Measurements from ENCODE around the gene PIEZO2.

The PIEZO2 gene

DNA sequence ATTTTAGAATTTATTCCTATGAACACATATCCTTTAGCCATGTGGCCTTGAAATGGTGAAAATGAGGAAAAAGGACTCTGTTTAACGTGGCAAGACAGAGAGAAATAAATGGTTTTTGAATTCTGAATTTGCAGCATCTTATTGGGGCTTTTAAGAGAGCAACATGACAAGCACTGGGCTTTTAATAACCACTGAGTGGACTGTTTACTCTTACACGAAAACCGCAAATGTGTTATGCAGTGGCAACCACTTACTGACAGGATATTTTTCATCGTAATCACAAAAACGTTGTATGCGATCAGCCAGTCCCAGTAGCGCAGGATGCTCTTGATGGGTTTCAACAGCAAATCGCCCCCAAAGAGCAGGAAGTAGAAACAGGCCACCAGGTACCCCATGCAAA, 397.0 kb downstream of the PIEZO2 start:
- no peak for TF ChIP-seq Cebpa-rat (IDR thresholded peaks at IDR 0.05)
- H3K4me1 ChIP-seq = no peaks in the 10 kb centered on the region
- no peaks in the 10 kb centered on the region for H4K20me1 ChIP-seq

DNA sequence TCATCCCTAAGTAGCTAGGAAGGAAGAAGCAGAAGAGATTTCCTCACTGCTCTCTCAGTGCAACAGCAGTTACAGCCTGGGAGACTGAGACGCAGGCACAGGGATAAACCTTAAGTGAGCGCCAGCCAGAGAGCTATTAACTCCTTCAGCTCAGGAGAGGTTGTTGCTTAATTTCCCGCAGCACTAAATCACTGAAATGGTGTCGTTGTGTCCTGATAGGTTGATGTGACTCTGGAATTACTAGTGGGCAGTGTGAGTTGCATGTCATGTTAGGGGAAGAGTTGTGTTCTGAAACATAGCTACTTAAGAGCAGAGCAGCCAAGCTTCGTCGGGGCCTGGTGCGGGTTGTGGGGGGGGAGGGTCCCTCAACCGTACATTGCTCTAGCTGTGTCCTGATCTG, 397.7 kb downstream of the PIEZO2 start:
- Histone ChIP-seq H3K36me3 (no peaks in the 10 kb centered on the region), H4K20me1 (no peaks in the 10 kb centered on the region), H3K27me3 (no peaks in the 10 kb centered on the region), H3K9ac (no peak overlapping the region), H3K9me3 (replicated peaks in 1 of 11) (no peaks in the 10 kb centered on the region), H3K4me2 (no peak overlapping the region), H3K27ac (no peak overlapping the region), H3K4me1 (no peaks in the 10 kb centered on the region), H3K4me3 (no peak overlapping the region)
- TF ChIP-seq Cebpa-rat (IDR thresholded peaks at IDR 0.05) = no peak

More for the DNA sequence above, 397.0 kb downstream of the PIEZO2 start:
- Histone ChIP-seq H3K4me2 (no peak overlapping the region), H3K9ac (no peak overlapping the region), H3K27ac (no peak overlapping the region), H3K9me3 (replicated peaks in 1 of 11) (no peaks in the 10 kb centered on the region), H3K27me3 (no peaks in the 10 kb centered on the region), H3K4me3 (no peak overlapping the region), H3K36me3 (no peaks in the 10 kb centered on the region)

DNA sequence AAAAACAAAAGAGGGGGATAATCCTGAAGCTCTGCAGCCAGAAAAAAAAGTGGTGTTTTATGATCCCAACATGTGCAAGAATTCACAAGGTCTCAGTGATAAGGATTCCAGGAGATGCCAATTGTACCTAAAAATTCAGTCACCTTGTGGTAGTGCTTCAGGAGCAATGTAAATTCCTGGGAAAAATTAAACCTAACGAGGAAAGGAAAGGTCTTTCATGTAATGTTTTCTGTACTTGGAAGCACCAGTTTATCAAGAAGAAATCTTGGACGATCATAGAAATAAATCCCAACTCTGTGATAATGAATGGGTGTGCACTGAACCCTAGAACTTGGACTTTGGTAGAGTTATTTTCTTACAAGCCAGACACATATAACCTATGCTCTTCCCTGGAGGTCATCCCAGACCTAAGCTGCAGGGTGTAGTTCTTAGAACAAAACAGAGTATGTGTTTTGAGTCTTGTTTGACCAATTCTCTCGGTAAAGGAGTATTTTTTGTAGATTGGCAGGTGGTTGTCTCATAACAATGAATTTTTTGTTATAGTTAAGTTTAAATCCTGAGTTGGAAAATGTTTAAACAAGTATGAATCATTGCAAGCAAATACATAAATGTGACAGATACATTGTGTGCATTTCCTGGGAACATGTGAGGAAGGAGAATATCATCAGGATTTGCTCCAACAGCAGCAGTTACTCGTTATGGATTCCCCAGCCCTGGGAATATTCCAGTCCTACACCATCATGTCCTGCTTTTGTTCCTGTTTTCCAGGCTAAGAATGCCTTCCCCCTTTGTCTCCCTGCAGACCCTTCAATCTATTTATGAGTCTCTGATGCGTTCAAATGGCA, 399.0 kb downstream of the PIEZO2 start:
- Histone ChIP-seq H3K9me3 (replicated peaks in 1 of 11) (no peaks in the 10 kb centered on the region), H3K27ac (no peak overlapping the region), H3K36me3 (no peaks in the 10 kb centered on the region), H3K27me3 (no peaks in the 10 kb centered on the region), H4K20me1 (no peaks in the 10 kb centered on the region), H3K4me3 (no peak overlapping the region), H3K9ac (no peak overlapping the region), H3K4me1 (no peaks in the 10 kb centered on the region), H3K4me2 (no peak overlapping the region)
- TF ChIP-seq Cebpa-rat (IDR thresholded peaks at IDR 0.05) = no peak

DNA sequence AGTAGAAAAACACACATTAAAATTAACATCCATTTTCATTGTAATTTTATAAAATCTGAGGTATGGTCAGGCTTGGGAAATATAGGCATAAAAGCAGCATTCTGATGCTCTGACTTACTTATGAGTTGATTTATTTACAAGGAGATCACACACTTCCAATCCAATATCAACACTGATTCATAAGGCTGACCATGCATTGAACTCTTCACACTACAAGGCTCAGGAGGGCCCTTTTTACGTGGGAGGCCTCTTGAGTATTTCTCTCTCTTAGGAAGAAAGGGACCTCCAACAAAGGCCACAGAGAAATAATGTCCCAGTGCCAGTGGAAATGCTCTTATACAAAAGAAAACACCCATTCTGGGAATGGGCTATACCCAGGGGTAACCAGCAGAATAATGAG, 400.7 kb downstream of the PIEZO2 start:
- H3K27me3 ChIP-seq = no peaks in the 10 kb centered on the region
- no peak for TF ChIP-seq Cebpa-rat (IDR thresholded peaks at IDR 0.05)
- no peaks in the 10 kb centered on the region for H3K9me3 ChIP-seq (replicated peaks in 1 of 11)
- no peaks in the 10 kb centered on the region for H3K36me3 ChIP-seq
- no peak overlapping the region for H3K9ac ChIP-seq
- H3K4me1 ChIP-seq = peaks cover 0 to 8% (median under 1%) of the 10 kb centered on the region in 10 experiments; a peak in 4 of 20 replicates
- H3K4me3 ChIP-seq = no peak overlapping the region
- no peak overlapping the region for H3K27ac ChIP-seq
- H3K4me2 ChIP-seq = no peak overlapping the region
- H4K20me1 ChIP-seq = no peaks in the 10 kb centered on the region

DNA sequence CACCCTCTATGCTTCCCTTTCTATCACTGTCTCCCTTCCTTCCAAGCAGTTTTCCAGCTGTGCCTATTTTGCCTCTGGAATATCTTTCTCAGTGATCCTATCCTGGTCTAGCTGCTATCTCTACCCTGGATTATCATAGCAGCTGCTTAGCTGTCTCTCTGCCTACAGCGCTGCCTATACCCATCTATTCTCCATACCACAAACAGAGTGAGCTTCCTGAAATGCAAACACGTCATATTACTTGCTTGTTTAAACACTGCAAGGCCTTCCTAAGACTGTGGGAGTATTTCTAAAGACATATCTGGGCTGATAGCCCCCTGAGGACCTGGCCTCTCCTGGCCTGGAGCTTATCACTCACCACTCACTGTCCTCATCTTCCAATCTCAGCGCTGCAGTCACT, 403.4 kb downstream of the PIEZO2 start:
- Histone ChIP-seq H3K9me3 (replicated peaks in 1 of 11) (no peaks in the 10 kb centered on the region), H3K4me1 (peaks cover 0 to 12% (median 3%) of the 10 kb centered on the region in 10 experiments; a peak in 4 of 20 replicates), H4K20me1 (no peaks in the 10 kb centered on the region), H3K4me2 (no peak overlapping the region), H3K9ac (no peak overlapping the region), H3K4me3 (no peak overlapping the region), H3K27ac (no peak overlapping the region), H3K36me3 (no peaks in the 10 kb centered on the region), H3K27me3 (no peaks in the 10 kb centered on the region)
- TF ChIP-seq Cebpa-rat (IDR thresholded peaks at IDR 0.05) = no peak

DNA sequence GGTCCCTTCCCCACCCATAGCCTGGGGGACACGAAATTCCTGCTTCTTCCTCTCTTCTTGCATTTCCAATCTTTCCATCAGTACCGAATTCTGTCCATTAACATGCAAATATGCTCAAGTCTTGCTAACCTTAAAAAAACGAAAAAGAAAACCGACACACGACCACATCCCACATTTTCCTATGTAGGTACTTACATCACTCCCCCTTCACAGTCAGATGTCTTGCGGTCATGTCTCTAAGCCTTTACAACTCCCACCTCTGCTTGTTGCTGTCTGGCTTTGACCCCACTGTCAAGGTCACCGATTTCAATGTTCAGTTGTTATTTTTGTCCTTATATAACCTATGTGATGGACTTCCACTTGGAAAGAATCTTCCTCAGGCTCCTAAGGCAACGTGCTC, 404.1 kb downstream of the PIEZO2 start:
- Histone ChIP-seq H3K9ac (no peak overlapping the region), H3K36me3 (no peaks in the 10 kb centered on the region), H3K27me3 (no peaks in the 10 kb centered on the region), H3K9me3 (replicated peaks in 1 of 11) (no peaks in the 10 kb centered on the region), H3K4me1 (peaks cover 0 to 12% (median 3%) of the 10 kb centered on the region in 10 experiments; a peak in 4 of 20 replicates), H3K27ac (no peak overlapping the region), H3K4me2 (no peak overlapping the region), H3K4me3 (no peak overlapping the region), H4K20me1 (no peaks in the 10 kb centered on the region)
- no peak for TF ChIP-seq Cebpa-rat (IDR thresholded peaks at IDR 0.05)

DNA sequence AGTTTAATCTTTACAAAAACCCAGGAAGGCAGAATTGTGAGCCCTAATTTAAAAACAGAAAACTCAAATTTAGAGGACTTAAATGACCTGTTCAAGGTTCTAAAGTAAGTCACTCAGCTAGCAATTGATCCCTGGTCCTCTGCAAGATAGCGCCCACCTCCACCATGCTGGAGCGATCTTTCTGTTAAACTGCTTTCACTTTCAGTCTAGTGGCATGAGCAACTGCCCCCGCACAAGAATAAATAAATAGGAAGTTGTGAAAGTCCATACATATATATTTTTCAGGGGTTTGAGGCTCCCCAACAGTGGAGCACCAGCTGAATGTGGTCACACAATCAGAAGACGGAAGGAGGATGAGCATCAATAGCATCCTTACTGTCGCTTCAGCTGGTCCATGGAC, 405.6 kb downstream of the PIEZO2 start:
- Histone ChIP-seq H3K9ac (no peak overlapping the region), H3K36me3 (no peaks in the 10 kb centered on the region), H3K9me3 (replicated peaks in 1 of 11) (no peaks in the 10 kb centered on the region), H4K20me1 (no peaks in the 10 kb centered on the region), H3K4me1 (peaks cover 0 to 12% (median 3%) of the 10 kb centered on the region in 10 experiments; a peak in 4 of 20 replicates), H3K27ac (no peak overlapping the region), H3K4me3 (no peak overlapping the region), H3K27me3 (no peaks in the 10 kb centered on the region), H3K4me2 (peak overlapping the region in 5 of 11 experiments; percentile 16 to 31 (median 20); a peak in 4 of 22 replicates)
- TF ChIP-seq Cebpa-rat (IDR thresholded peaks at IDR 0.05) = no peak

DNA sequence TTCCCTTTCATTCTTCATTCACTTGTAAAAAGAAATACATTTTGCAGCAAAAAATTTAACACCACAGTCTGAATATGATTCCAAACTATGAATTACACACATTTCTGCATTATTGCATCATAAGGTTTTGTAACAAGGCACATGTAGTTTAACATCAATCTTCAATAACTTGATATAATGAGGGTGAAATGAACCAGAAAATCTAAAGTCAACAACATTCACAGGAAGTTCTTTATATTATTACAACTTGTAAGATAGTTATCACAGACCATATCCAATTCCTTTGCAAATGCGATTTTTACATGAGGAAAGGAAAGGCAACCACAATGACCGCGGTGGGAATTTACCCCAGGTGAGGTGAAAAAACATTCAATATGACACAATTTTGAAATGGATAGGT, 410.2 kb downstream of the PIEZO2 start:
- no peak for TF ChIP-seq Cebpa-rat (IDR thresholded peaks at IDR 0.05)
- Histone ChIP-seq H3K36me3 (no peaks in the 10 kb centered on the region), H3K27ac (no peak overlapping the region), H4K20me1 (no peaks in the 10 kb centered on the region), H3K4me2 (no peak overlapping the region), H3K9ac (no peak overlapping the region), H3K4me1 (peaks cover 0 to 8% (median 3%) of the 10 kb centered on the region in 10 experiments; a peak in 4 of 20 replicates), H3K9me3 (replicated peaks in 1 of 11) (no peaks in the 10 kb centered on the region), H3K4me3 (no peak overlapping the region), H3K27me3 (no peaks in the 10 kb centered on the region)

DNA sequence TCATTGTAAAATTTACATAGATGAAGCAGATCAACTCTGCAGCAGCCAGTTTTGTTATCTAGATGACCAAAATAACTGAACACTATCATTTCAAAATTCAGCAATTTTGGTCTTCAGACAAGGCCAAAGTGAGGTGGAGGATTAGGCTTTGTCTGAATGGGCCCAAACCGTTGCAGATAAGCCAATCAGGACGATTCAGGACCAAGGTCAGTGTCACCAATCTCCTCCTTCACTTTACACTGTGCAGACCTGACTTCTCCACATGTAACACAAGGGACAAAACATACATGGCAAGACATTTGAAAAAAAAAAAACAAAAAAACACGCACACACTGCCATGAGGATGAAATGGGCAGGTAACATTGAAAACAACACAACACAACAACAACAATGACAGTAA, 412.4 kb downstream of the PIEZO2 start:
- H3K4me2 ChIP-seq = no peak overlapping the region
- no peak overlapping the region for H3K9ac ChIP-seq
- H3K27ac ChIP-seq = no peak overlapping the region
- H3K36me3 ChIP-seq = no peaks in the 10 kb centered on the region
- H3K4me3 ChIP-seq = no peak overlapping the region
- H4K20me1 ChIP-seq = no peaks in the 10 kb centered on the region
- TF ChIP-seq Cebpa-rat (IDR thresholded peaks at IDR 0.05) = no peak
- H3K4me1 ChIP-seq = no peaks in the 10 kb centered on the region
- no peaks in the 10 kb centered on the region for H3K9me3 ChIP-seq (replicated peaks in 1 of 11)
- H3K27me3 ChIP-seq = no peaks in the 10 kb centered on the region

DNA sequence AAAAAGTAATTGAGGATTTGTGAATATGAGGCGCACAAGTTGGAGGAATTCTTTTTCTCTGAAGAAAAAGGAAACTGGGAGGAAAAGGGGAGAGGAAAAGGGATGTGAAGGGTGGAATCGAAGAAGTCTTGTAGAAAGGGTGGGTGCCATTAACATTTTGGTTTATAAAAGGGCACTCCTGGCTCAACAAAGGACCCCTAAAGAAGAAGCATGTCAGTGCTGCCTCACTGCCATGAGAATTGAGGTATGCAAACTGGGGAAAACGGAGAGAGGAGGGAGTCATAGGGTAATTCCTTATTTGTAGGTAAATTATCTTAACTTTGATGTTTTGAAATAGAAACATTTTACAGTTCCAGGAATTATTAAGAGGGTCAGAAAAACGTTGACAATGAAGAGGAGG, 416.4 kb downstream of the PIEZO2 start:
- Histone ChIP-seq H3K27me3 (no peaks in the 10 kb centered on the region), H3K36me3 (no peaks in the 10 kb centered on the region), H3K4me1 (no peaks in the 10 kb centered on the region), H3K9me3 (replicated peaks in 1 of 11) (no peaks in the 10 kb centered on the region), H3K9ac (no peak overlapping the region), H3K4me2 (no peak overlapping the region), H4K20me1 (no peaks in the 10 kb centered on the region), H3K27ac (no peak overlapping the region), H3K4me3 (no peak overlapping the region)
- TF ChIP-seq Cebpa-rat (IDR thresholded peaks at IDR 0.05) = no peak
